ENCODE measurements around the gene STK25.
"Not testable (repeated sequence)": the region's sequence is repeated elsewhere in the genome, so short reads cannot be mapped to it uniquely, and the experiment has no call there.

Gene STK25

DNA sequence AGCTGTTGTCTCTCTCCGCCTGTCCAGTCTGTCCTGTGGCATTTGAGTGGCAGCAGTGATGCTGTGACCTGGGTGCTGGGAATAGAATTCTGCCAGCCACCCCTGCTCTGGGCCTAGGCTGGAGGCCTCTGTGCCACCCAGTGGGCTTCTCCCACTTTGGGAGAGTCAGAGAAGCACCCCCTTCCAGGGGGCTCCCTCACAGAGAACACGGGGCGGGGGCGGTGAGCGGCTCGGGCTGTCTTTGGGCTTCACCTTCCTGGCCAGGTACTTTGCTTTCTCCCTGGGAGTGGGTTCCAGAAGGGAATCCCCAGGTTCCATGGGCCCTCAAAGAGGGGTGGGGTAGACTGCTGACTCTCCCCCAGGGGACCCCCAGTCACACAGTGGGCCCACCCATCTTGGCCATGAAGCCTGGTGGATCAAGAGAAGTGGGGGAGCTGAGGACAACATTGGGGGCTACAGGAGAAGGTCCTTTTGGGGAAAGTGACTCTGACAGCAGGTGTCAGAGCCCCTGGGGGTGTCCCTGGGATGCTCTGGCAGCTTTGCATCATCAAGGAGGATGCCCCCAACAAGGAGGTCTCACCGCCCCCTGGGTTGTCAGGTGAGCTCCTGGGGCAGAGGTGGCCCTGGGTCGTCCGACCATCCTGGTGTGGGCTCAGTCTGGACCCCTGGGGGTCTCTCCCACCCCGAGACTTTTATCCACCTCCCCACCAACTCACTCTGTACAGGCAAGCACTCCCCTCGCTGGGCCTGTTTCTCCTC lies 31.4 kb upstream of the STK25 start:
- DNase-seq (ENCODE audit: low read depth in 2 of 2): no peak

DNA sequence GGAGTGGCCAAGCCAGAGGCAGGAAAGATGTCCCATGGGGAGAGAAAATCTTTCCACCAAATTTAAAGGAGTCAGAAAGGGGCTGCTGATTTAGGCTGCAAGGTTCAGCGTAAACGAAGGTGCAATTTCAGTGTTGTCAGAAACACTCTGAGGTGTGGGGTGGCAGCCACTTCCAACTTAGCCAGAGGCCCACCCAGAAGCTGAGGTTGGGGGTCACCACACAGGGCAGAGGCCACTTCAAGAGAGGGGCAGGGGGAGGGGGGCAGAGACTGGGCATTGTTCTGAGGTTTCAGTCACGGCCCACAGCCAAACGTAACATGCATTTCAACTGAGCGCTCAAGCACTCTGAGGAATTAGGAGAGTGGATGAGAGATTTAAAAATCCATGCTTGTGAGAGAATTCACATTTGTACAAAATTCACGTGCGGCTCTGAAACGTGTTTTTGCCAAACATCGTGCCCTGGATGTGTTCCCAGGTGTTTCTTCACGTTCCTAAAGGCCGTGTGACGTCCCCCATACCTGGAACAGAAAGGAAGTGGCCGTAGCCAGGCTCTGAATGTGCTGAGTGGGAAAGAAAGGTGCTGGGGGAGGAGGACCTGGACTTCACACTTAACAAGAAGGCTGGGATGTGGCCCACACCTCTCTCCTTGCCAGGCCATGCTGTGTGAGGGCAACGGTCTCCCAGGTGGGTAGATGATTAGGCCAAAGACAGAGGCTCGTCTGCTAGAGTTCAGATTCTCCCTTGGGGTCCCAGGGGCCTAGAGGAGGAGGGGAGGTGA lies 30.6 kb upstream of the STK25 start:
- DNase-seq (ENCODE audit: low read depth in 2 of 2): no peak

DNA sequence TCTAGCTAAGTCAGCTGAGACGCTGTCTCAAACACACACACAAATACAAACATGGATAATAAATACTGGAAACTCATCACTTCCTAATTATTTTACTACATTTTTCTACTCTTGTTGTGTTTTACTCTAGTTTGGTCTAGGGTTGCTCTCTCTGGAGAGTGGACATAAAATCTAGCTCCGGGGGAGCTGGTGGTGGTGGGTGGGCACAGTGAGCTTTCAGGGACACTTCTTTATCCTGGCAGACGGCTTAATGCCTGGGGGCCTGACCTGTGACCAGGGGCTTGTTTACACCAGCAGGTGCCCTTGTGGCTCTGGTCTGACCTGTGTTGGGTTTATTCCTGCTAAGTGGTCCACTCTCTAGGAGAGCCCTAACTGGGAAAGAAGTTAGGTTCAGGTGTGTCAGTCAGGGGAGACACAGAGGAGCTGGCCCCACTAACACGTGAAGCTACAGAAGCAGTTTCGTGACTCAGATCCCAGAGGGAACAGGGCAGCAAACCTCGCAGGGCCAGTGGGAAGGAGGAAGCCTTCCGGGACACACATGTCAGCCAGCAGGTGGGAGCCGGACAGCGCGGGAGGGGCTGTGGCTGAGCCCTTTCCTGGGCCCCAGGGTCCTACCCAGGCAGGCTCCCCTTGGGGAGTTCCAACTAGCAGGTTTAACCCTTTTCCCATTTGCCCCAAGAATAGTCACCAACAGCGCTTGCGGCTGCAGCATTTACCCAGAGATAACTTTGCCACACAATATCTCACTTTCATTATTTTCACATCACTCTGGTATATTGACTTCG lies 27.7 kb upstream of the STK25 start:
- DNase-seq (ENCODE audit: low read depth in 2 of 2): no peak

DNA sequence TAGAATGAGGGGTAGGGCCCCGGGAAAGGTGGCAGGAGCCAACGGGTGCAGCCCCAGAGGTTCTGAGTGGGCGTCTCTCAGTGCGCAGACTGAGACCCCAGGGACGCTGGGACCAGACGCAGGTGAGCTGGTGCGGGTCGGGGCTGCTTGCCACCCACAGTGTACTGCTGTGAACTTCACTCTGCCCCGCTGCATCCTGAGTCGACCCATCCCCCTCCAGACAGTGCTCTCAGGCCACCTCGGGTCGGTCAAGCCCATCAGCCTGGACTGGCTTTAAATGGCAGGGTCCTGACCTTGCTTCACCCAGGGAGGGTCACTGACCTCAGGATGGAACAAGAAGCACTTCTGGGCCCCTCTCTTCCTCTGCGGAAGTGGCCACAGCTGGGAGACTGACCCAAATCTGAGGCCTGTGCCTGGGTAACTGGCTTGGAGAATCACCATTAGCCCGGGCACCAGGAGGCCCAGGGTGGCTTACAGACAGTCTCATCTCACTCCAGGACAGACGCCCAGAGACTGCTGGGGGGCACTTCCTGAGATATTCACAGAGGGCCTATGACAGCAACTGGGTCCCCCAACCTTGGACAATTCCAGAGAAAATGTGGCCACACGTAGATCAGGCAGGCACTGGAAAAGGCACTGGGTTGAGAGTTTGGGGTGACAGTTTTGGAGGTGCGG lies 26.5 kb upstream of the STK25 start:
- no peak for DNase-seq (ENCODE audit: low read depth in 2 of 2)

DNA sequence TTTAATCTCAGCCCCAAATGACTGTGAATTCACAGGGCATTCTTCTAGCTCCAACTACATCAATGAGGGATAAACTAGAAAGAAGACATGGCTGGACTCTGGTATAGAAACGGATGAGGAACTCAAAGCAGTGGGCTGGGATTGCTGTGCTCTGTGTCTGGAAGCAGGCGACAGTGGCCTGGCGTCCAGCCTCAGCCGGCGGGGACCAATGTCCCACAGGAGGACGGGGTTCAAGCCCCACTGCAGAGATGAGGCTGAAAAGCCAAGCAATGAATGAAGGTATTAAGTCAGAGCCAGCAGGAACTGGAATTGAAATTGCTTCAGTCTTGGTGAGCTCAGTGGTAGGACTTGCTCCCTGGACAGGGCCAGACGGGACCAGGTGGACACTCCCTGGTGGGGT lies 25.9 kb upstream of the STK25 start:
- DNase-seq (ENCODE audit: low read depth in 2 of 2): no peak

DNA sequence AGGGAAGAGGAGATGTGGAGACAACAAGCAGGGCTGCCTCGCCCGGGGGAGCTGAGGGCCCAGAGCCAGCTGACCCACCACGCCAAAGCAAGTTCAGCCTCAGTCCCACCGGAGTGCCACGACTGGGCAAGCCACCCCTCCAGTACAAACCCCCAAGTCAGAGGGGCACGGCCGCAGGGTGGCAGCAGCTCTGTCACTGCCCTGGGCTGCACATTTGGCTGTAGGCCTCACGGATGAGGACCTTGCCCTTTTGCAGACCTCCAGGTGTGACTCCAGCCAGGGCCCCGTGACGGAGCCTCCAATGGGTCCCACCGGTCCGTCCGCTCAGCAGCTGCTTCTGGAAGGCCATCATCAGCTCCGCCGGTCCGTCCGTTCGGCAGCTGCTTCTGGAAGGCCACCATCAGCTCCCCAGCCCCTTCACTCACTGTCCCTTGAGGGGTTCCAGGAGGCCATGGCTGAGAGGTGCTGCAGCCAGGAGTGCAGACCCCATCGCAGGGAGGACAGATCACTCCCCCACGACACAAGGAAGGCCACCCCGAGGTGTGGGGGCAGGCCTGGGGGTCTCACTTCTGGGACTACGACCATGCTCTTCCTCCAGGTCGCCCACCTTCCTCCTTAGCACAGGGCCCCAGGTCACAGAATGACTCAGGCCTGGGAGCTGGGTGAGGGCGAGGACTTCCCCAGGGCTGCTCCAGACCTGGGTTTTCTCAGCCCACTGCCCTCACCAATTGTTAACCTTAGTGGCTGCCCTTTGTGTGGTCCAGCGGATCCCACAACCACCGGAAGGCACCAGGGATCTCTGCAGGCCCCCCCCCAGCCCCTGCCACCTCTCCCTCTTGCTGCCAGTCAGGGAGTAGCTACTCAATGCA lies 24.6 kb upstream of the STK25 start:
- no peak for DNase-seq (ENCODE audit: low read depth in 2 of 2)

DNA sequence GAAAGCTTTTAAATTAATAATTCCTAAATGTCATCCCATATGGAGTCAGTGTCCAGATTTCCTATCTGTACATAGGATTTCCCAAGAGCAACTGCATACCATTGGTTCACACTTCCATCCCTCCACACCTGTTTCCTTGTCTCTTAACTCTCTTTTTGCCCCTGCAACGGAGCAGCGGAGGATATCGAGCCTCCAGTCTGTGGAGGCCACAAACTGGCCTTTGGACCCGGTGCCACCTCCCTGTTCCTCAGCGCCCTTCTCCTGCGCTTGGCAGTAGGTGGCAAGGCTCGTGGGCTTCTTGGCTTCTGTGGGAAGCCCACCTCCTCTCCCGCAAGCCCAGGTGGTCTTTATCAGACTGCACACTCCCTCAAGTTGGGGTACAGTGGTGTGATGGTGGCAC lies 23.8 kb upstream of the STK25 start:
- DNase-seq (ENCODE audit: low read depth in 2 of 2): no peak

- no peak for DNase-seq (ENCODE audit: low read depth in 2 of 2)
These were observed 22.9 kb upstream of the STK25 start for GRCh38 chr2:241531161-241531722.

DNA sequence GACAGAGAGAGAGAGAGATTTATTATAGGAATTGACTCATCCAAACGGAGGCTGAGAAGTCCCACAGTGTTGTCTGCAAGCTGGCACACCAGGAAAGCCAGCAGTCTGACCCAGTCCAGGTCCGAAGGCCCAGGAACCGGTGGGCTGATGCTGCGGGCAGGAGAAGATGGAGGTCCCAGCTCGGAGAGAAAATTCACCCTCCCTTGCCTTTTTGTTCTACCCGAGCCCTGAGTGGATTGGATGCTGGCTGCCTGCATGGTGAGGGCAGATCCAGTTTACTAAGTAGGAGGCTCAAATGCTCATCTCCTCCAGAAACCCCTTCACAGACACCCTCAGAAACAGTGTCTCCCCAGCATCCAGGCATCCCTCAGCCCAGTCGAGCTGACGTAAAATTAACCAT lies 22.2 kb upstream of the STK25 start:
- DNase-seq (ENCODE audit: low read depth in 2 of 2): no peak

DNA sequence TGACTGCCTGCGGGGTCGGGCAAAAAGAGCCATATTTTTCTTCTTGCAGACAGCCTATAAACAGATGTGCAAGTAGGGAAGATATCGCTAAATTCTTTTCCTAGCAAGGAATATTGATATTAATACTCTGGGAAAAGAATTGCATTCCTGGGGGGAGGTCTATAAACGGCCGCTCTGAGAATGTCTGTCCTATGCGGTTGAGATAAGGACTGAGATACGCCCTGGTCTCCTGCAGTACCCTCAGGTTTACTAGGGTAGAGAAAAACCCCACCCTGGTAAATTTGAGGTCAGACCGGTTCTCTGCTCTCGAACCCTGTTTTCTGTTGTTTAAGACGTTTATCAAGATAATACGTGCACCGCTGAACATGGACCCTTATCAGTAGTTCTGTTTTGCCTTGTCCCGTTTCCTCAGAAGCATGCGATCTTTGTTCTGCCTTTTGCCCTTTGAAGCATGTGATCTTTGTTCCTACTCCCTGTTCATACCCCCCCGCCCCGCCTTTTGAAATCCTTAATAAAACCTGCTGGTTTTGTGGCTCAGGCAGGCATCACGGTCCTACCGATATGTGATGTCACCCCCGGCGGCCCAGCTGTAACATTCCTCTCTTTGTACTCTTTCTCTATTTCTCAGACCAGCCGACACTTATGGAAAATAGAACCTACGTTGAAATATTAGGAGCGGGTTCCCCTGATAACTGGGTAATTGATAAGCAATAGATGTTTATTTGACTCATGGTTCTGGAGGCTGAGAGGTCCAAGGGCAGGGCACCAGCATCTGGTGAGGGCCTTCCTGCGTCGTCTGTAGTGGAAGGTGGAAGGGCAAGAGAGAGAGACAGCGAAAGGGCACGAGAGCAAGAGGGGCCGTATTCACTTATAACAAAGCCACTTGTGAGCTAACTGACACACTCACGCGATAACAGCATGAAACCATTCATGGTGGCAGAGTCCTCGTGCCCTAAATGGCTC lies 17.7 kb upstream of the STK25 start:
- not testable (repeated sequence) for DNase-seq (ENCODE audit: low read depth in 2 of 2)

- DNase-seq (ENCODE audit: low read depth in 2 of 2): no peak
These were observed 14.1 kb upstream of the STK25 start for GRCh38 chr2:241522477-241522876.

DNA sequence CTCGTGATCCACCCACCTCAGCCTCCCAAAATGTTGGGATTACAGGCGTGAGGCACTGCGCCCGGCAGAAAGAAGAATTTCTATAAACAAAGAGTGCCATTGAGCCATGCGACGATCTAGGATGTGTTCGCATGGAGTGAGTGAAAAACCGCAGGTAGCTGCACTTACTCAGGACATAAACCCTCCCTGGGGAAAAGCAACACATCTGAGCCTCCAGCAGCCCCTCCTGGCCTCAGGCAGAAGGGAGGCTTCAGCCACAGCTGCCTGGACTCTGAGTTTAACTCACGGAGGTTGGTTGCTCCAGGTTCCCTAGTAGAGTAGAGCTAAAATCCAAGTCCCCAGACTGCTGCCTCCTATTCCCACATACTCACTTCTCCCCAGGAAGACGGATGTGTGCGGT lies 11.3 kb upstream of the STK25 start:
- no peak for DNase-seq (ENCODE audit: low read depth in 2 of 2)

DNA sequence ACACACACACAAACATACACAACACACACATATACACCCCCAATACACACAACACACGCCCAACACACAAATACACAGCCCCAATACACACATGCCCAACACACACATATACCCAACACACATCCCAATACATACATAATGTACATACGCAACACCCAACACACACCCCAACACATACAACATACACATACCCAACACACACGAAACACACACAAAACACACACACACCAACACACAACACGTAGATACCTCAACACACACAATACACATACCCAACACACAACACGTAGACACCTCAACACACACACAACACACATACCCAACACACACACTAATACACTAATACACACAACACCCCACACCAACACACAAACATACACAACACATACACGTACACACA lies 8.9 kb upstream of the STK25 start:
- no peak for DNase-seq (ENCODE audit: low read depth in 2 of 2)

GRCh38 chr2:241516520-241516965 lies 8.2 kb upstream of the STK25 start:
- DNase-seq (ENCODE audit: low read depth in 2 of 2): no peak

- no peak for DNase-seq (ENCODE audit: low read depth in 2 of 2)
These were observed 6.8 kb upstream of the STK25 start for GRCh38 chr2:241514986-241515737.

DNA sequence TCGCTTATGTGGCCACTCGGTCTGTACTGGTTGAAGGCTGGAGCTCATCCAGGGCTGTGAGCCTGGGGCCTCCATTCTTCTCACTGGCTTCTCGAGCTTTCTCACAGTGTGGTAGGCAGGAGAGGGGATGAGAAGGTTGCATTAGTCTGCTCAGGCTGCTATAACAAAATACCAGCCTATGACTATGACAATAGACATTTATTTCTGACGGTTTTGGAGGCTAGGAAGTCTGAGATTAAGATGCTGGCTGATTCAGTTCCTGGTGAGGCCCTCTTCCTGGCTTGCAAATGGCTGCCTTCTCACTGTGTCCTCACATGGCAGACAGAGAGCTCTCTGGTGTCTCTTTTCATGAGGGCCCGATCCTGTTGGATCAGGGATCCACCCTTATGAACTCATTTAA lies 6.2 kb upstream of the STK25 start:
- no peak for DNase-seq (ENCODE audit: low read depth in 2 of 2)

GRCh38 chr2:241511091-241511741 lies 2.8 kb upstream of the STK25 start:
- no peak for DNase-seq (ENCODE audit: low read depth in 2 of 2)

DNA sequence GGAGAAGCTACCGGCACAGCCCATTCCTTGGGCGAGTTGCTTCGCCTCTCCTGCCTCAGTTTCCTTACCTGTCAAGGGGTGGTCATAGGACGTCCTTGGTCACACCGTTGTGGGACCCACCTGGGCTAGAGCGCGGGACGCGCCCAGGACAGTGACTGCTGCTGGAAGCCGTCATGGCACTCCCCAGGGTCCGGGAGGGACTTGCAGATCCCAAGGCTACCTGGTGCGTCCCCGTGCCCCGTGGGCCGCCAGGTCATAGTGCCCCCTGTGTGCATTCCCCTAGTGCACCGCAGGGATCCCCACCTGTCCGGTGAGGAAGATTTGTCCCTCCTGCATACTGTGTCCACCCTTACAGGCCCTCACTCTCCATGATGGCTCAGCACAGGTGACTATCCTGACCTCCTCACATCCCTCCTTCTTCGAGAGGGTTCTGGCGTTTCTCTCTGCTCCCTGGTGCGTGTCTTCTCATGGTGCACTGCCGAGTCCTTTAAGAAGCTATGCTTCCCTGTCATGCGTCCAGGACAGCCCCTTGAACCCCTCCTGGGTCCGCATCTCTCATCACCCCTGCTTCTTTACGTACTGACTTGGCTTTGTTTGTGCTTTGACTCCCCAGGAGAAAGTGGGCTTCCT lies 886 bp upstream of the STK25 start:
- no peak for DNase-seq (ENCODE audit: low read depth in 2 of 2)

Measured in fibroblast of skin of left biceps (primary cell).